Stimulated activated CD8-positive, alpha-beta memory T cell treated with anti-CD3 and anti-CD28 coated beads, Interleukin-7, amount 100 ng/mL, for 24 hours (primary cell): ENCODE results near the gene SATB2.

Experiments used
- DNase-seq: peaks from one replicate; pipeline ENCODE4 v3.0.0-alpha.2; 2020; ENCODE audit warnings: low read depth

SATB2 gene

DNA sequence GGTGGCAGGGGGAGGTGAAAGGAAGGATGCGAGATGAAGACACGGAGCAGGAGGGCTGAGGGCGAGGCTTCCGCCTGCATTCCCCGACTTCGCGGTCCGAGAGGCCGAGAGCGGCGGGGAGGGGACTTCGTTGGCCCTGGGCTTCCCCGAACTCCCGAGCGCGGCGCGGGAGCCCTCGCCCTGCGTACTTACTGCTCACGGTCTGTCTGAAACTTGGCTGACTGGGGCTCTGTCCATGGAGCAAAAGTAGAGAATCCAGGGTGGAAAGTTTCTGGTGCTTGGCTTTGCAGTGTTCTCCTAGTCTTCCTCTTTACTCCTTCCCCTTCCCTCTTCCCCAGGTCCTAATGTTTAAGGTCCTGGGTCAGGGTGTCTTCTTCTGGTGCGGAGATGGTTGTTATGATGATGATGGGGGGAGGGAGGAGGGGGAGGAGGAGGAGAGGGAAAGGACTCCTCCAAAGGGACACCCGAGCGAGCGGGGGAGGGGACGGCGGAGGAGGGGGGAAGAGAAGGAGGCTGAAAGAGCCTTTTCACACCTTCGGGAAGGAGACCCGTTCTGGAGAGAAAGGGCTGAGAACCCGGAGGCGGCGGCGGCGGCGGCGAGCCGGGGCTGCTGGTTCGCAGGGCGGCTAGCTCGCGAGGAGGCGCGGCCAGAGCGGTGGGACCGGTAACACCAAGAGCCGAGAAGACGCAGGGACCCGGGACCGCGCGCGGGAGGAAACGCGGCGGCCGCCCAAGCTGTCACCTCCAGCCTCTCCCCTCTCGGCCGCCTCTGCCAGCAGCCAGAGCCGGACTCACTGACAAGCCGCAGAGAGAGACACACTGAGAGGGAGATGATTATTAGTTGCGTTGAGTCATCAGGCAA, at the start of gene SATB2:
TSS of gene SATB2 (minus strand) at position 793 of the 862 bp plus-strand sequence. CDS start 1,902 bp downstream, outside the sequence.
- no peak for DNase-seq

- DNase-seq = no peak
Measured at GRCh38 chr2:199505755-199506403, 48.1 kb upstream of the SATB2 start.

DNA sequence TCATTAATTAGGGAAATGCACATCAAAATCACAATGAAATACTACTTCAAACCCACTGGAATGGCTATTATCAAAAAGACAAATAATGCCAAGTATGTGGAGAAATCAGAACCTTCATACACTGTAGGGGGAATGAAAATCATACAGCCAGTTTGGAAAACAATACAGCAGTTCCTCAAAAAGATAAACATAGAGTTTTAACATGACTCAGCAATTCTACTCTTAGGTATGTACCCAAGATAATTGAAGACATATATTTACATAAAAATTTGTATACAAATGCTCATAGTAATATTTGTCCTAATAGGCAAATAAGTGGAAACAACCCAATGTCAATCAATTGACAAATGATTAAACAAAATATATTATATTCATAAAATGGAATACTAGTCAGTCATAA, 45.4 kb upstream of the SATB2 start:
- no peak for DNase-seq

- DNase-seq = no peak
Measured at GRCh38 chr2:199499005-199499404, 41.3 kb upstream of the SATB2 start.

DNA sequence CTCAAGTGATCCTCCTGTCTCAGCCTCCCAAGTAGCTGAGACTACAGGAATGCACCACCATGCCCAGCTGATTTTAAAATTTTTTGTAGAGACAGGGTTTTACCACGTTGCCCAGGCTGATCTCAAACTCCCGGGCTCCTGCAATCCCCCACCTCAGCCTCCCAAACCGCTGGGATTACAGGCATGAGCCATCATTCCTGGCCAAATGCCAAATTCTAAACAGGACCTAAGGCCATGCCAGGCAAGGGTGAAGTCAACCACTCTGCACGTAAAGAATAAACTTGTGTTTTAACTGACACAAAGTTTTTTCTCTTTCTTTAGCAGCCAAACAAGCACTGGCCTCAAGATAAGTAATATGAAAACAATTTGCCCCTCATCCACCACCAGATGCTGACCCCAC, 37.4 kb upstream of the SATB2 start:
- DNase-seq = no peak

DNA sequence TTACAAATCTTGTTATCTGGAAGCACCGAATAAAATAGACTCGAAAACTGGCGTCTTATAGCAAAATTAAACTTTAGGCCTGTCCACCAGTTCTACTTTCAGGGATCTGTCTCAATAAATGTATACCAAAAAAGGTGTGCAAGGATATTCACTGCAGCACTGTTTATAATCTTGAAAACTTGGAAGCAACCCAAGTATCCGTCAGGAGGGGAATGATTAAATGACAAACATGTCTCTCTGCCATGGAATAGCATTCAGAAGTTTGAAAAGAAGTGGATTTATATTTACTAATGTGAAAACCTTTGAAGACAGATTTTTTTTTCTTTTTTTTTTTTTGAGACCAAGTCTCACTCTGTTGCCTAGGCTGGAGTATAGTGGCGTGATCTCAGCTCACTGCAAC, 32.3 kb upstream of the SATB2 start:
- no peak for DNase-seq

DNA sequence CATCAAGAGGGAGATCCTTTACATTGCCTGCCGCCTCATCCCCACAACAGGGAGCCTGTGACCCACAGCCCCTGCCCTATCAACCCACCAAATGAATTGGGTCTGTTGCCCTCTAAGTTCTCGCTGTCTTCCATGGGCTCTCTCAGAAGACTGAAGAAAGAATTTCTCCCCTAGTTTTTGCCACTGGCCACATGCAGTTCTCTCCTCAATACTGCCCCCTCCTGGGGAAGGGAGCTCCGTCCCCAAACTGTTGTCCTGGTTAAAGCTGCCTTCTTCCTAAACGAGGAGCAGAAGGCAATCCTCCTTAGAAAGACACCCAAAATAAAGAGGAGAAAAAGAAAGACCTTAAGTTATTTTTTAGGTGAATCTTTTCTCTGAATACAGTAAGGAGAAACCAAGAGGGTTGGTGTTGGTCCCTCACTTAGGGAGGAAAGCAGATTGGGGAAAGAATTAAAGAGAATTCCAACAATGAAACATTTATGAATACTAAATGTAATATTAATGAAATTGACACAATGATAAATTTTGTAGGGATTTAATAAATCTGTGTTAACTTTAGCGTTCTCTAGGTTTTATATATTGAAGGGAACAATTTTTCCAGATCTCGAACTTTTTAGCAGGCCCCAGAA, 31.1 kb upstream of the SATB2 start:
- no peak for DNase-seq

DNA sequence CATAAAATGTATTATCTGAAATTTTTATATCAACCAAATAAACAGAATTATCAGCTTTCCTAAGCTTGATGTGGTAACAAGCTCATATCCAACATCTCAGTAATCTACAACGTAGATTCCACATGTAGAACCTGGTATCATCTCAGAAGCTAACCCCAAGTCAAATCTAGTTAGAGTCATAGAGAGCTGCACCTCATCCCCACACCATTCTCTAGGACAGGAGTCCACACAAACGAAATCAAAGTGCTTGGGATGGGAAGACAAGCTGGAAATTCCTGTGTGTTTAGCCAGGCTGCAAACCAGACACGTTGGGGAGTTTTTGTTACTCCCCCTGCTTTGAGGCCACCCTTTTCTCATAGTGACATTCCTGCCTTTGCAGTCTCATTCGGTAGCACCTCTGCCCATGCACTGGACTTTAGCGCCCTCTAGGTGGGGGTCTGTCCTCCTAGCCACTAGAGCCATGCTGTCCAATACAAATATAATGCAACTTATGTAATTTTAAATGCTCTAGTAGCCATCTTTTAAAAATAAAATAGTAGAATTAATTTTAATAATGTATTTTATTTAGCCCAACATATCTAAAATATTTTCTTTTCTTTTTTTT, 28.1 kb upstream of the SATB2 start:
- no peak for DNase-seq

GRCh38 chr2:199484927-199485326, 27.2 kb upstream of the SATB2 start:
- DNase-seq = no peak

DNA sequence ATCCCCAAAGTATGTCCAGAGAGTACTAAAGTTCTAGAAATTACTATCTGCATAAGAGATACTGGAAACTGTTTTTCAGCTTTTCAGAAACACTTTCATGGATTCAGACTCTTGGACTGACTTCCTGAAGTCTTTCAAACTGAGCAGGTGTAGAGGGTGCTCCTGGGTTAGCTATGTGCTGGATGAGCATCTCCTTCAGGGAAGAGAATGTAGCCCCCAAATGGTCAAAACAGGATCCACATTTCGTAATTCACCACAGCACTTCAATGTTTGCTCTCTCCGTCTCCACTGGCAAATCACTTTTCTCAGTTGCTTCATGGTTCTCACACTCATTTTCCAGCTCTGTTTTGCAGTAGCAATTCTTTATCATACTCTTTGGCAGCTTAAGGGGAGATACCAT, 23.2 kb upstream of the SATB2 start:
- no peak for DNase-seq

DNA sequence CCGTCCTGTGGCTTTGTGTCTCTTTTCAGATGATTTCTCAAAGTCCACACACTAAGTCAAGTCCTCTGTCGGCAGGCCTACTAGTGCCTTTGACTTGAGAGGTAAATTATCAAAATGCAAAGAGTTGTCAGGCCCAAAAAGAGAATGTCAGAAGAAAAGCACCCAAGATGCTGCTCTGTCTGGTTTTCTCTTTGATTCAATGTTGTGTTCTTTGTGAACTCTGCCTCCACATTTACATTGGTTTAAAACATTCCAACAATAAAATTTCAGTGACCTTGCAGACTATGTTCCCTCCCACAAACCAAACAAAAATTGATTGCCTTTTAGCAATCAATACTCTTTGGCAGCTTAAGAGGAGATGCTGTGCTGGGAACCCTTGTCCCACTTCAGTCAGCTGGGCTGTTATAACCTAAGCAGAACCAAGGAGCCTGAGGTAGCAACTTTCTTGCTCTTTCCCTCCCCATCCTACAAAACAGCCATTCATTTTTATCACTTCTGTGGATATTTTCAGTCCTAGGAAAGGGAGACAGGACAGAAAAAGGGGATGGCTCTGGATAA, 19.6 kb upstream of the SATB2 start:
- DNase-seq = no peak

- no peak for DNase-seq
Measured at GRCh38 chr2:199471443-199472057, 13.8 kb upstream of the SATB2 start.

- no peak for DNase-seq
Measured at GRCh38 chr2:199470672-199471442, 13.1 kb upstream of the SATB2 start.

- no peak for DNase-seq
Measured at GRCh38 chr2:199470361-199470671, 12.6 kb upstream of the SATB2 start.

- DNase-seq = no peak
Measured at GRCh38 chr2:199469514-199470360, 12.0 kb upstream of the SATB2 start.

- DNase-seq = no peak
Measured at GRCh38 chr2:199468561-199469513, 11.1 kb upstream of the SATB2 start.

DNA sequence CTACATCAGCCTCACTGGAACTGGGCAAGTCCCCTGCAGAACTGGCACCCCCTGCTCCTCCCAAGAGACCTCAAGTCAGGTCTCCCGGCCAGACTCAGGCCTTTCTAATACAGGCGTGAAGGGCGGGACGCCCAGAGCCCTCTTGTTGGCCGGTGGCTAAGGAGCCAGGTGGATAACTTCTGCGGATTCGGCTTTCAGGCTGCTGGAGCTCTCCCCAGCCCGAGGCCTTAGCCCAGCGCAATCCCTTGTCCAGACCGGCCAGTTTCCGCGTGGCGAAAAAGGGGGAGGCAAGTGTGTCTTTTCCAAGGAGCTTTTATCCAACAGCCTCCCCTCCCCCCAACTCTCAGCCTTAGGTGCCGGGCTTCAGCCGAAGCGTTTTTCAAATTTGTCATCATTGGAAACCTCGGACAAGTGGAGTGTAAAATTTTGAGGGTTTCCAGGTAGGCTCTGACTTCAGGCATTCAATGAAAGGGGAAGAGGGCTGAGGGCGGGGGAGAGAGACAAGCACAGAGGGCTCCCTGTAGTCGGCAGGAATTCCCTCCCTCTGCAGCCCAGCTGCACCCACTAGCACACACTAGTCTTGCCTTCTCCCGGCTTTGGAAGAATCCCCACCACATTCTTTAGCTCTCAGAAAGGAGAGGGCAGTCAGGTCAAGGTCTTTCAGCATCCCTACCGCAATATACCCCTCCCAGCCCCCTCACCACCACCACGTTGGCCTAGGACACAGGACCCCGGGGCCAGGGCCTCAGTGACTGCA, 9.5 kb upstream of the SATB2 start:
- no peak for DNase-seq

- DNase-seq = no peak
Measured at GRCh38 chr2:199466692-199467065, 8.9 kb upstream of the SATB2 start.
